Activated CD8-positive, alpha-beta memory T cell treated with anti-CD3 and anti-CD28 coated beads, Interleukin-2, amount 10 ng/mL, durations not matched to agents 7 days and 5 days (primary cell): ENCODE measurements around the gene TMEM271. TPM values are rescaled to one million over a fixed set of nuclear protein-coding genes. Genes with fewer than 3 reads are reported as not detected.
A peak's percentile ranks its signal among the peaks of the same experiment; 100 is the strongest.

ENCODE experiments used
- ATAC-seq: fragments of 150-1000 bp; cut with Tn5 transposase; one replicate; pipeline ENCODE4 v1.10.0; 2021; ENCODE audit warnings: moderate library complexity
- CTCF ChIA-PET: fragments of 350-600 bp; sonication (Branson Sonifier 250); formaldehyde crosslinking; loops from one replicate; lab custom pipeline; 2021; ENCODE audit warnings: antibody characterized with exemption; lab: Charles Lee
- DNase-seq: peaks from one replicate; pipeline ENCODE4 v3.0.0-alpha.2; 2020
- H3K27ac Mint-ChIP-seq: one replicate; pipeline ENCODE4 v1.8.0; 2021; ENCODE audit warnings: mild to moderate bottlenecking, mixed read lengths
- H3K27me3 Mint-ChIP-seq: one replicate; pipeline ENCODE4 v1.8.0; 2021; ENCODE audit warnings: mixed read lengths
- H3K36me3 Mint-ChIP-seq: one replicate; pipeline ENCODE4 v1.8.0; 2021; ENCODE audit warnings: mild to moderate bottlenecking, mixed read lengths
- H3K4me1 Mint-ChIP-seq: one replicate; pipeline ENCODE4 v1.8.0; 2021; ENCODE audit warnings: mixed read lengths
- H3K4me3 Mint-ChIP-seq: one replicate; pipeline ENCODE4 v1.8.0; 2021; ENCODE audit warnings: mild to moderate bottlenecking, moderate library complexity, mixed read lengths
- H3K9me3 Mint-ChIP-seq: one replicate; pipeline ENCODE4 v1.8.0; 2022; ENCODE audit warnings: low read depth, mixed read lengths
- total RNA-seq, 2 experiments: library from RNA; stranded (reverse); gene quantifications; one replicate each; pipeline ENCODE4 v1.2.3, GENCODE V29; 2021

The TMEM271 gene
- total RNA-seq, 2 experiments from 2014 or later, result not detected

DNA sequence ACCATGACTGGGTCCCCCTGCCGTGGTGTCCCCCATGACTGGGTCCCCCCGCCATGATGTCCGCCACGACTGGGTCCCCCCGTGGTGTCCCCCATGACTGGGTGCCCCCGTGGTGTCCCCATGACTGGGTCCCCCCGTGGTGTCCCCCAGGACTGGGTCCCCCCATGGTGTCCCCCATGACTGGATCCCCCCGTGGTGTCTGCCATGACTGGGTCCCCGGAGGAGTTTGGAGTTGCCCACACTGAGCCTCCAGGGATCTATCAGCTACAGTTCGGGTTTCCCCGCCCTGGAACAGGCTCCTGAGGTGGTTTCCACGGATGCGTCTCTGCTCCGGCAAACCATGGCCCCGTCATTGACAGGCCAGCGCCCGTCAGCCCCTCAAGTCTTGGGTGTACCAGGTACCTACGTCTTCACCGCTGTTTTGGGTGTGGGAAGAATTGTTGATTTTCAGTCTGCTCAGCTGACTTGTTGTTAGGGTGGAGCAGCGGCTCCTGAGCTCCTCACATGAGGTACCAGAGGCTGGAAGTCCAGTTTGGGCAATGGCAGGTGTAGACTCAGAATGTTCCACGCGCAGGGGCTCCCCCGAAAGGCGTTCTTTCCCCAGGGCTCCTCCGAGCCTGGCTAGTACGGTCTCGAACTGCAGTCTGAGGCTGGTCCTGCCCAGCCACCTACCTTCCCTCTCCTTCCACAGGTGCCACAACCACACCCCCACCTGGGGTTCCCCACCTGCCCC is 41.0 kb upstream of the TMEM271 start:
- no peaks in the 10 kb centered on the region for H3K9me3 Mint-ChIP-seq
- no peak overlapping the region for H3K4me3 Mint-ChIP-seq
- no peaks in the 10 kb centered on the region for H3K36me3 Mint-ChIP-seq
- H3K27me3 Mint-ChIP-seq, result peaks cover 3% of the 10 kb centered on the region
- no peak for ATAC-seq
- no peaks in the 10 kb centered on the region for H3K4me1 Mint-ChIP-seq
- H3K27ac Mint-ChIP-seq, result no peak overlapping the region
- DNase-seq, result no peak
- CTCF ChIA-PET, result no interaction called here

DNA sequence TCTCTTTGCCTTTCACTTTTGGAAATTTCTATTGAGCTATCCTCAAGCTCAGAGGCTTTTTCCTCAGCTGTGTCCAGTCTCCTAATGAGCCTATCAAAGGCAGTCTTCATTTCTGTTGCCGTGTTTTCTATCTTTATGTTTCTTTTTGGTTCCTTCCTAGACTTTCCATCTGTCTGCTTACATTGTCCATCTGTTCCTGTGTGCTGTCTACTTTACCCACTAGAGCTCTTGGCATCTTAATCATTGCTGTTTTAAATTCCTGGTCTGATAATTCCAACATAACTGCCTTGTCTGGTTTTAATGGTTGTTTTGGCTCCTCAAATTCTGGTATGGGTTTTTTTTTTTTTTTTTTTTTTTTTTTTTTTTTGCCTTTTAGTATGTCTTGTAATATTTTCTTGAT is 40.0 kb upstream of the TMEM271 start:
- Mint-ChIP-seq H3K4me3 (no peak overlapping the region), H3K27me3 (peaks cover 3% of the 10 kb centered on the region), H3K9me3 (no peaks in the 10 kb centered on the region), H3K36me3 (no peaks in the 10 kb centered on the region), H3K4me1 (no peaks in the 10 kb centered on the region), H3K27ac (no peak overlapping the region)
- DNase-seq, result no peak
- no peak for ATAC-seq
- CTCF ChIA-PET, result no interaction called here

- no peaks in the 10 kb centered on the region for H3K36me3 Mint-ChIP-seq
- no peak for DNase-seq
- CTCF ChIA-PET, result no interaction called here
- H3K27me3 Mint-ChIP-seq, result peaks cover 6% of the 10 kb centered on the region
- no peaks in the 10 kb centered on the region for H3K4me1 Mint-ChIP-seq
- ATAC-seq, result no peak
- no peak overlapping the region for H3K27ac Mint-ChIP-seq
- no peak overlapping the region for H3K4me3 Mint-ChIP-seq
- peaks cover 4% of the 10 kb centered on the region for H3K9me3 Mint-ChIP-seq
Measured at GRCh38 chr4:613126-613525, 37.0 kb upstream of the TMEM271 start.

- CTCF ChIA-PET, result no interaction called here
- DNase-seq (no peak), ATAC-seq (no peak)
- Mint-ChIP-seq H3K9me3 (peaks cover 4% of the 10 kb centered on the region), H3K4me1 (no peaks in the 10 kb centered on the region), H3K36me3 (no peaks in the 10 kb centered on the region), H3K27me3 (peaks cover 6% of the 10 kb centered on the region), H3K4me3 (no peak overlapping the region), H3K27ac (no peak overlapping the region)
Measured at GRCh38 chr4:612749-613125, 36.6 kb upstream of the TMEM271 start.

- CTCF ChIA-PET, result interaction anchor here (0.7 kb wide), 1 partner anchor 9 kb away, joined by 3 read pairs; no protein-coding TSS in a partner anchor
- Mint-ChIP-seq H3K4me3 (no peak overlapping the region), H3K4me1 (no peaks in the 10 kb centered on the region), H3K27ac (no peak overlapping the region), H3K9me3 (peaks cover 4% of the 10 kb centered on the region), H3K27me3 (peaks cover 6% of the 10 kb centered on the region), H3K36me3 (no peaks in the 10 kb centered on the region)
- no peak for ATAC-seq
- no peak for DNase-seq
Measured at GRCh38 chr4:612052-612748, 36.1 kb upstream of the TMEM271 start.

DNA sequence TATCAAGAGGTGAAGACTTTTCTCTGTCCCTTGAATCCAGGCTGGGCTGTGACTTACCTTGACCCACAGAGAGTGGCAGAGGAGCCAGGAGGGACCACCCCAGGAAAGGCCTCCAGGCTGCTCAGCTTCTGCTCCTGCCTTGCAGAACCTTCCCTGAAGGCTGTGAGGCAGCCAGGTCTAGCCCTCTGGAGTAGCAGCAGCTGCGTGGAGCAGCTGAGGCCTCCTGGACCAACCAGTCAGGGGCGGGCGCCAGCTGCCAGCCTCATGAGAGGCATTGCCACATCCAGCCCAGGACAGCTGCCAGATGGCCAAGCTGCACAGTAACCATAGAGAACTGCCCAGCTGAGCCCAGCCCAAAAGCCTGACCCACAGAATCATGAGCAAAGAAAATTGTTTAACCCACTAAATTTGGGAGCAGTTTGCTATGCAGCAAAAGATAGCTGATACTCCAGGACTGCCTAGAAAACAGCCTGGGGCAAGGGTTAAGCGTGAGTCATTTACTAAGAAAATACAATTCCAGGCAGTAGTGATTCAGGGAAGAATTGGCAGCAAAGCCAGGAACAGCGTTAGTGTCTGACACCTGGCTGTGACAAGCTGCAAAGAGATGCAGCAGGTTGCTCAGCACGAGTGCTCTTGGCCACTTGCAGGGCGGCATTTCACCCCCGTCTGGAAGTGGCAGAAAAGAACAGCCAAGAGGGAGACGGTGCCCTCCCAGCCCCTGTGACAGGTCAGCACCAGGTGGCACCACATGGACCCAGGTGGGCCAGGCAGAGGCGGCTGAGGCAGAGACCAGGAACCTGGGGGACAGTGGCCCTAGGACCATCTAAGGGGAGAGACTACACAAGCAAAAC is 34.5 kb upstream of the TMEM271 start:
- H3K27me3 Mint-ChIP-seq, result peaks cover 6% of the 10 kb centered on the region

GRCh38 chr4:609400-610050 is 33.4 kb upstream of the TMEM271 start:
- H3K9me3 Mint-ChIP-seq, result peaks cover 4% of the 10 kb centered on the region
- no peak for DNase-seq
- H3K4me3 Mint-ChIP-seq, result no peak overlapping the region
- H3K4me1 Mint-ChIP-seq, result peaks cover 2% of the 10 kb centered on the region
- CTCF ChIA-PET, result no interaction called here
- peaks cover 5% of the 10 kb centered on the region for H3K27me3 Mint-ChIP-seq
- H3K27ac Mint-ChIP-seq, result no peak overlapping the region
- H3K36me3 Mint-ChIP-seq, result no peaks in the 10 kb centered on the region
- no peak for ATAC-seq

More for the DNA sequence above, 34.5 kb upstream of the TMEM271 start:
- no peak overlapping the region for H3K4me3 Mint-ChIP-seq
- H3K4me1 Mint-ChIP-seq, result no peaks in the 10 kb centered on the region
- ATAC-seq, result no peak
- H3K36me3 Mint-ChIP-seq, result no peaks in the 10 kb centered on the region
- CTCF ChIA-PET, result no interaction called here
- no peak overlapping the region for H3K27ac Mint-ChIP-seq
- peaks cover 4% of the 10 kb centered on the region for H3K9me3 Mint-ChIP-seq
- DNase-seq, result no peak

DNA sequence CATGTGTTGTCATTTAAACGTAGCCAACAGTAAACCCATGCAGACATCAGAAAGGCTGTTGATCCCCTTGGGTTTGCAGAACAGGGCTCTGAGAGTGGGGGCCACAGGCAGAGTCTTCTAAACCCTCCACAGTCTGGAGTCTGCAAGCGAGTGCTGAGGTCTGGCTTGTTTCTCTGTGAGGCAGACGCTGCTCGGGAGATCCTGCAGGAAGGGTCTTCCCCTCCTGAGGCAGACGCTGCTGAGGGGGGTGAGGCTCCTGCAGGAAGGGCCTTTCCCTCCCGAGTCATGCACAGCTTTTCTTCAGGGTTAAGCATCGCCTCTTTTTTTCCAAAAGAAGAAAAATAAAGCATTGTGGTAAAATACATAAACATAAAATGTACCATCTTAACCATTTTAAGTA is 32.1 kb upstream of the TMEM271 start:
- DNase-seq (peak; percentile 34), ATAC-seq (no peak)
- H3K4me1 Mint-ChIP-seq, result peaks cover 8% of the 10 kb centered on the region
- H3K4me3 Mint-ChIP-seq, result no peak overlapping the region
- H3K27ac Mint-ChIP-seq, result no peak overlapping the region
- CTCF ChIA-PET, result no interaction called here
- H3K9me3 Mint-ChIP-seq, result peaks cover 4% of the 10 kb centered on the region
- peaks cover 2% of the 10 kb centered on the region for H3K27me3 Mint-ChIP-seq
- no peaks in the 10 kb centered on the region for H3K36me3 Mint-ChIP-seq

DNA sequence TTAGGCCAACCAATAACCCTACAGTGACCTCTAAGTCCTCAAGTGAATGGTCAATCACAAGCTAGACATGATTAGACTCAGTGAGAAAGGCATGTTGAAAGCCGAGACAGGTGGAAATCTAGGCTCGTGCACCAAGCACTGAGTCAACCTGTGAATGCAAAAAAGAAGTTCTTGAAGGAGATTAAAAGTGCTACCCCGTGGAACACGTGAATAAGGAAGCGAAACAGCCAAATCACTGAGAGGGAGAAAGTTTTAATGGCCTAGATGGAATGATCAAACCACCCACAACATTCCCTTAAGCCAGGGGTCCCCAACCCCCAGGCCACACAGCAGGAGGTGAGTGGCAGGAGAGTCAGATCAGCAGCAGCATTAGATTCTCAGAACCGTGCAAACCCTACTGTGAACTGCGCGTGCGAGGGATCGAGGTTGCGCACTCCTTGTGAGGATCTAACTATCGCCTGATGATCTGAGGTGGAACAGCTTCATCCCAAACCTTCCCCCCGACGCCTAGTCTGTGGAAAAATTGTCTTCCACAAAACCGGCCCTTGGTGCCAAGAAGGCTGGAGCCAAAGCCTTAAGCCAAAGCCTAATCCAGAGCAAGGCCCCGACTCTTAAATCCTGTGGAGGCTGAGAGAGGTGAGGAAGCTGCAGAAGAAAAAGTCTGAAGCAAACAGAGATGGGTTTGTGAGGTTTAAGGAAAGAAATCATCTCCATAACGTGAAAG is 29.8 kb upstream of the TMEM271 start:
- Mint-ChIP-seq H3K36me3 (no peaks in the 10 kb centered on the region), H3K9me3 (peaks cover 6% of the 10 kb centered on the region), H3K4me3 (no peak overlapping the region), H3K27me3 (peaks cover 4% of the 10 kb centered on the region), H3K4me1 (peaks cover 8% of the 10 kb centered on the region), H3K27ac (no peak overlapping the region)
- ATAC-seq (no peak), DNase-seq (no peak)
- CTCF ChIA-PET, result no interaction called here

DNA sequence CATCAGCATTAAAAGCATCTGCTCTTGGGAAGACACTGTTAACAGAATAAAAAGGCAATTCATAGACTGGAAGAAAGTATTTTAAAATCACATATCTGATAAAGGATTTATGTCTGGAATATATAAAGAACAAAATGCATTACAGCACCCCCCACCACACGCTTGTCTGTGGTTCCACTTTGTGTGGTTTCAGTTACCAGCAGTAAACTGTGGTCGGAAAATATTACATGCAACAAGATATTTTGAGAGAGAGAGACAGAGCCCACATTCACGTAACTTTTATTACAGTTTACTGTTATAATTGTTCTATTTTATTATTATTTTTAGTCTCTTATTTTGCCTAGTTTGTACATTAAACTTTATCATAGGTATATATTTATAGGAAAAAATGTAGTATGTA is 28.0 kb upstream of the TMEM271 start:
- no peak for ATAC-seq
- peaks cover 2% of the 10 kb centered on the region for H3K9me3 Mint-ChIP-seq
- peaks cover 8% of the 10 kb centered on the region for H3K4me1 Mint-ChIP-seq
- CTCF ChIA-PET, result interaction anchor here (0.7 to 0.8 kb wide), 2 partner anchors 216 to 330 kb away, joined by 3 to 5 read pairs; no protein-coding TSS in a partner anchor
- DNase-seq, result peak; percentile 52
- no peak overlapping the region for H3K27ac Mint-ChIP-seq
- peaks cover 2% of the 10 kb centered on the region for H3K27me3 Mint-ChIP-seq
- H3K4me3 Mint-ChIP-seq, result no peak overlapping the region
- H3K36me3 Mint-ChIP-seq, result no peaks in the 10 kb centered on the region

DNA sequence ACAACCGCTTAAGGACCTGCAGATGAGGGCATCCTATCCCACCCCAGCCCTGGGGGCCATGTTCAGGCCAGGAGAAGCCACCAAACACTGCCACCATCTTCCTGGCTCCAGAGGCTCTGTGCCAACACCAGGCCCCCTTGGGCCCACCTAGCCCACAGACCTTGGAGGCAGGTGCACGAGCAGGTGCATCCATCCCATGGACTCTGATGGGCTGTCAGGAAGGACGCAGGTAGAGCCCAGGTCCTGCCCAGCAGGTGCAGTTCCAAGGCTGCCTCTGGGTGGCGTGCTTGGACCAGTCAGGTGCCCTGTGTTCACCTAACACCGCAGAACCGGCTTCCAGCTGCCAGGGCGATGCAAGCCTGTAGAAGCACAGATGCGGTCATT is 26.5 kb upstream of the TMEM271 start:
- Mint-ChIP-seq H3K4me3 (no peak overlapping the region), H3K9me3 (peaks cover 2% of the 10 kb centered on the region), H3K36me3 (no peaks in the 10 kb centered on the region), H3K27ac (no peak overlapping the region), H3K27me3 (peaks cover 5% of the 10 kb centered on the region), H3K4me1 (peaks cover 8% of the 10 kb centered on the region)
- DNase-seq (peak; percentile 69), ATAC-seq (peak; percentile 65)
- CTCF ChIA-PET, result interaction anchor here (0.8 to 1.2 kb wide), 3 partner anchors 9 to 140 kb away, joined by 3 to 5 read pairs (median 3); partner anchors contain the start of genes ATP5ME and MYL5
